HG03565 (cell line): ENCODE data around the gene PXDC1.
A peak's percentile ranks its signal among the peaks of the same experiment; 100 is the strongest.

ENCODE experiments used
- ATAC-seq: cut with Tn5 transposase; IDR thresholded peaks from one replicate; pipeline ENCODE4 v1.9.1; 2021; ENCODE audit warnings: mild to moderate bottlenecking, moderate library complexity; ENCODE audit not compliant: unreplicated experiment

Gene PXDC1

GRCh38 chr6:3749067-3749841 is 2.3 kb downstream of the PXDC1 start:
- ATAC-seq = no peak

- no peak for ATAC-seq
Measured at GRCh38 chr6:3748208-3749066, 3.1 kb downstream of the PXDC1 start.

- no peak for ATAC-seq
Measured at GRCh38 chr6:3747100-3747737, 4.3 kb downstream of the PXDC1 start.

GRCh38 chr6:3746696-3747095 is 4.8 kb downstream of the PXDC1 start:
- no peak for ATAC-seq

- no peak for ATAC-seq
Measured at GRCh38 chr6:3746119-3746691, 5.3 kb downstream of the PXDC1 start.

- no peak for ATAC-seq
Measured at GRCh38 chr6:3745566-3746118, 5.9 kb downstream of the PXDC1 start.

- no peak for ATAC-seq
Measured at GRCh38 chr6:3744901-3745470, 6.5 kb downstream of the PXDC1 start.

- no peak for ATAC-seq
Measured at GRCh38 chr6:3744211-3744900, 7.2 kb downstream of the PXDC1 start.

GRCh38 chr6:3743541-3743940 is 8.0 kb downstream of the PXDC1 start:
- no peak for ATAC-seq

GRCh38 chr6:3742426-3743344 is 8.8 kb downstream of the PXDC1 start:
- peak; percentile 59 for ATAC-seq

GRCh38 chr6:3742076-3742425 is 9.5 kb downstream of the PXDC1 start:
- no peak for ATAC-seq

GRCh38 chr6:3741477-3741871 is 10.0 kb downstream of the PXDC1 start:
- no peak for ATAC-seq

GRCh38 chr6:3740551-3741476 is 10.7 kb downstream of the PXDC1 start:
- ATAC-seq = no peak

- no peak for ATAC-seq
Measured at GRCh38 chr6:3739311-3739897, 12.1 kb downstream of the PXDC1 start.

GRCh38 chr6:3738381-3739131 is 13.0 kb downstream of the PXDC1 start:
- ATAC-seq = no peak

- no peak for ATAC-seq
Measured at GRCh38 chr6:3737831-3738210, 13.7 kb downstream of the PXDC1 start.
